Left renal cortex interstitium (tissue), 4 donors: Measurements from ENCODE around the gene COL1A1. TPM values are rescaled to one million over a fixed set of nuclear protein-coding genes. Genes with fewer than 3 reads are reported as not detected.

Source experiments
- DNase-seq, 4 donors: peaks; one replicate each; pipeline ENCODE4 v3.0.0-alpha.2; 2013; ENCODE audit warnings: low read depth in 4 of 4, low spot score in 2 of 4, missing footprints in 1 of 4
- polyA plus RNA-seq, 4 donors: library from polyadenylated mRNA; unstranded; fragments of 120-200 nt; gene quantifications; one replicate each; pipeline ENCODE4 v1.2.1, GENCODE V29; 2013; ENCODE audit not compliant: insufficient read length in 4 of 4

COL1A1 gene
- polyA plus RNA-seq, 4 donors, result 447 to 744 (median 516) TPM

DNA sequence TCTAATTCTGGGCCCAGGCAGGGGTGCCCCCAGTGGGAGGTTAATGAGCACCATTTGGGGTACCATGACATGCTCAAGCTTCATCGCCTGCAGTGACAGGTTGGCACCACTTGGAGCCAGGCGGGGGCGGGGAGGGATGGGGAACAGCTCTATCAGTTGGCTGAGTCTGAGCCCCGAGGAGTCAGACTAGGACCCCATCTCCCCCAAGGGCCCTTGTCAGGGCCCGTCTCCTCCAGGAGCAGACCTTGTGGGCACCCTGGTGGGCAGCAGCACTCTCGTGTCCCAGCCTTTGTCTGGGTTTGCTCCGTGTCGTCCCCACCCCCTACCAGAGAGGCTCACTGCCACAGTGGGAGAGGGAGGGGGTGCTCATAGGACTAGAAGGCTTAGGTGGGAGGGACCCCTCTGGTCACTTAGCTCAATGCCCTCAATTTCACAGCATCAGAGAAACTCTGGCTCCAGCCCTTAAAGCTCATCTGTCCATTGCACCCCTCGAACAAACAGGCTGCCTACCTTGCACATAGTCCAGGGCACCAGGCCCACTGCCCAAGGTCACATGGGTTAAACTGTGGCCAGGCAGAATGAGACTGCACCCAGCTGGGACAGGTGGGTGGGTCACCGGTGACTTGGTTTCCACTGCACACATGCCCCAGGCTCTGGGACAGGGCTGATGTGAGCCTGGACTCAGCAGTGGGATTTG, 55.1 kb downstream of the COL1A1 start:
- DNase-seq, result no peak

DNA sequence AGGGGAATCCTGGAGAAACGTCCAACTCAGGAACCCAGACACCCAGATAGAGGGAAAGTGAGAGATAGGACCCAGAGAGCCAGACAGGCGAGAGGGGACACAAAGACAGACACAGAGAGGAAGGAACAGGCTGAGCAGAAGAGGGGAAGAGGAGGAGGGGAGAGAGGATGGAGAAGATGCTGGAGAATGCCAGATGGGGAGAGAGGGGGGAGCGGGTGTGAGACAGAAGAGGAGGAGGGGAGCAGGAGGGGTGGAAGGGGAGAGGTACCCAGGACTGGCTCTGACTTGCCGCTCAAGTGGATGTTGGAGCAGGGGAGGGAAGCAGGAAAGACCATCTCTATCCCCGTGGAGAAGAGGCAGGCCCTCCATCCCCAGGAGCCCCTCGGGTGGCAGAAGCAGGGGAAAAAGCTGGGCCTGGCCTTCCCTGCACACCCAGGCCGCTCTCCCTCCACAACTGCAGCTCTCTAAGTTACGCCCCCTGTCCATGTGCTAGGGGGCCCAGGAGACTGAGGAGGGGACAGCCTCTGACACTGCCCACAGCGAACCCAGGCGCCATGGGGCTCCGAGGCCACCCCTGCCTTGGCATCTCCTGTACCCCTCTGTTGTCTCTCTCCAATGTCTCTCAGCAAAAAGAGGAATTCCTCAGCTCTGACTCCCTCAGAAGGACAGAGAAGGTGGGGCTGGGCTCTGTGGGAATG, 55.8 kb downstream of the COL1A1 start:
- no peak for DNase-seq

DNA sequence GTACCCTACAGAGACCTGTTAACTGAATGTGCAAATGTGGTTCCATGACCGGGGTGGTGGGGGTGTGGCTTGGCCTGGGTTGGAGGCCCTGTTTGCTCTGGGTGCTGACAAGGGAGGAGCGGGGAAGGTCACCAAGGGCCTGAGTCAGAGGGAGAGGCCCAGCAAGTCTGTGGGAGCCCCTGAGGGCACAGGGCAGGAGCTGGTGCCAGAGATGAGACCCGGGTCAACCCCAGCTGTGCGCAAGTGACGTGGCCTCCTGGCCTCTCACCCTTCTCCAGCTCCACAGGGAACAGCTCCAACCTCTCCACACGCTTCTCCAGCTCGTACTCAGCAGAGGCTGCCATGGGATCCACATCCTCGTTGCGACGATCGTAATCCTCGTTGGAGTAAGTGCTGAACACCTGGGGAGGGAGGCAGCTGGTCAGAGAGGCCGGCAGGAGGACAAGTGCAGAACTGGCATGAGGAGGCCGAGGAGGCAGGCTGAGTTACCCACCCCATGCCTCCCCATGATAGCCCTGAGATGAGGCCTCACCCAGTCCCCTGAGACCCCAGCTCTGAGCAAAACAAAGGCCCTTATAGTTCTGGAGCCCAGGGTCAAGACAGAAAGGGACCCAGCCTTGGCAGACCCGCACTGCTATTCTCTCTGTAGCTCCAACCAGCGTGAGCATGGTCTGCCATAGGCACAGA, 56.4 kb downstream of the COL1A1 start:
- no peak for DNase-seq

DNA sequence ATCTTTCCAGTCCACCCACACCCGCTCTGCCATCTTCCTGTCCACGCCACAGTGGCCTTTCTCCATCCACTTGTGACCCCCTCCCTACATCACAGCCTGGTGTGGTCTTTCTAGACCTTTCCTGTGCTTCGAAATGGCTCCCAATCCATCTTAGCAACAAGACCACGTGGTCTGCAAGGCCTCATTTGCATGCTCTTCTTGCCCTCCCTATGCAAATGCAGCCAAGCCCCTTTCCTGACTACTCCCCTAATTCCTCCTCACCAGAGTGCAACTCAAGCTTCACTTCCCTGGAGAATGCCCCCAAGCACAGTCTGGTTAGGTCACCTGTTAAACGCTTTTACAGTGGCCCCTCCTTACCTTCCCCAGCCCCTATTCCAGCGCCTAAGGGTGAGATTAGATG, 57.1 kb downstream of the COL1A1 start:
- no peak for DNase-seq

DNA sequence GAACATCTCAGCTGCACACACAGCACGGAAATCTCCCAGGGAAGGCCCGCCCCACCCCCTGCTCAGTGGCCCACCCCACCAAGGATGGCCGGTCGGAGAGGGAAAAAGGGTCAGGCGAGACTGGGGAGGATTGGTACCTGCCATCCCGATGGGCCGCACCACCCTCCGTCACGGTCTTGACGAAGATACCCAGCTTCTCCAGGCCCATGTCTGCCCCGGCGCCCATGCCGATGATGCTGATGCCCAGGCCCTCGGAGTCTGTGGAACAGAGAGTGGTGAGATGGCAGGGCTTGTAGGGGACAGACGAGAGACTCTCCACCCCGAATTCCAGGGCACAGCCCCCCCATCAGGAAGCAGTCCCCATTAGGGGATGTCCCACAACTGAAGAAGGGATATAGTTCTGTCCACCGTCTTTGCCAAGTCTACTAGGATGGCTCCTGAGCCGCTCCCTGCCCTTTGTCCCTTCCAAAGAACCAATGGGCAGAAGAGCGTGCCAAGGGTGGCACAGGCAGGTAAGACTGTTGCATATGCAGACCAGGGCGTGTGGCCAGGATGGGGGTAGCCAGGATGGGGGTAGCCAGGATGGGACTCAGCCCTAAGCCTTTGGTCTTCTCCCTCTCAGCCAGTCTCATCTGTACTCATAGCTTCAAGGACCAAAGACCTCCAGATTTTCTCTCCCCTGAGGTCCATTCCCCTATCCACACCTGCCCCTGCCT, 57.8 kb downstream of the COL1A1 start:
- DNase-seq, result no peak

DNA sequence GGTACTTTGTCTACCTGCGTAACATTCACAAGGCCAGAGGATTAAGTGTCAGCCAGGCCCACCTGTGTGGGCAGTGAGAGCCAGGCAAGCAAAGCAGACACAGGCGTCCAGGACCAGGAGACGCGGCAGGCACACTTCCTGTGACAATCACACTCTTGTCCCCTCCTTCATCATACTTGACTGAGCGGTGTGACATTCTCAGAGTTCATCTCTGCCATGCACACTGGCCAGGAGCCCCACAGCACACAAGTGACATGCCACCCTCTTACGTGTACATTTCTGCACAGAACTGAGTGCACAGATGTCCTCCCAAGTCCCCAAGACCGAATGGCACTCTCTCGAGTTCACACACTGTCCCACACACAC, 59.7 kb downstream of the COL1A1 start:
- no peak for DNase-seq

DNA sequence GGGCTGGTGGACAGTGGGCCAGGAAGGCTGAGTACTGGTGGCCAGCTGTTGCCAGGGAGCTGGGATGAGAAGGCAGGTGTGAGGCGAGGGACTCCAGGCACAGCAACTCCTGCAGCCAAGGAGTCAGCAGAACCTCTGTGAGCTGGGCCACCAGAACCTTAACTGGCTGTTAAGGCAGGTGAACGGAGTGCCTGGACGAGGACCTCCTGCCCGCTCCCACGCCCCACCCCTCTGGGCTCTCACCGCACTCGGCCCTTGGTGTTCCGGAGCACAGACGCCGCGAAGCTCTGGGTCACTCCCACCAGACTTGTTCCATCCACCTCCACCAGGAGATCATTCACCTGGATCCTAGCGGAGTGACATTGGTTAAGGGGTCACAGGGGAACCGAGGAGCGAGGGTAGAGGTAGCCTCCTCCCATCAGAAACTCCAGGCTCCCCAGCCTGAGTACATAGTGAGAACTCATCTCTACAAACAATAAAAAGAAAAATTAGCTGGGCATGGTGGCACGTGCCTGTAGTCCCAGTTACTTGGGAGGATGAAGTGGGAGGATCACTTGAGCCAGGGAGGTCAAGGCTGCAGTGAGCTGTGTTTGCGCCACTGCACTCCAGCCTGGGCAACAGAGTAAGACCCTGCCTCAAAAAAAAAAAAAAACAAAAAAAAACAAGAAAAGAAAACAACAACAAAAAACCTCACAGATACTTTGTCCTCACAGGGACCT, 60.2 kb downstream of the COL1A1 start:
- DNase-seq, result no peak

DNA sequence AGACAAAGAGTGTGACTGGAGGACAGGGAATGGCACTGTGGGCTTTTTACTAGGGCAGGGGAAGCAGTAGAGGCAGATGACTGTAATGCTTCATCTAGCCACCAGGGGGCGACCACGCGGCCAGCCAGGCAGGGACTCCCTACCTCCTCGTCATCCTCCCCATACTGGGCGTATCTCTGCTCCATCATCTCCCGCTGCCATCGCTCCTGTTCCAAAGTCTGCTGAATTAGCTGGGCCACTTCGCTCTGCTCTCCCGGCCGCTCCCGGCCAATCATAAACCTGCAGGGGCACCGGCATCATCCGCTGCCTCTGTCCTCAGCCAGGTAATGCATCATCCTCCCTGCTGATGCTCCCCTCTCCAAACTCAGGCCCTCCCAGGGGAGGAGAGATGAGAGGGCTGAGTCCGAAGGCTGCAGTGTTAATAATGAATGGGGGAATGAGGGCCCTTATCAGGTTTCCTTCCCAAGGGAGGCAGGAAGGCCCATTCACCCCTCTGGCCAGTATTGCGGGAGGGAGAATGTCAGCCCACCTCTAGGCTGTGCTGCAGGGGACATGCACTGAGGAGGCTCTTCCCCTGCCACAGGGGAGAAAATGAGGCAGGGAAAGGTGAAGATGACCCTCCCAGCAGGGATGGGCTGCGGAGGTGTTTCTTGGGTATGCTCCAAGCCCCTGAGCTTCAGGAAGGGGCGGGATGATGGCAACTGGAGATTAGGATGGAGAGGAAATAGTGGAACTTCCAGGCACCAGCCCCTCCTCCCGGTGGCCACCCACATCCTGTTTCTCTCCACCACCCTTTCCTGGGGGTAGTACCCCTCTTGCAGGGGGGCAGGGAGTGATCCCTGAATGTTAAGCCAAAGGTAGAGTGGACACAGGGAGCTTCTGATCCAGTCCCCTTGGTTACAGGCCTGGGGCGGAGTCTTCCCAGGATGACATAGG, 61.2 kb downstream of the COL1A1 start:
- no peak for DNase-seq

DNA sequence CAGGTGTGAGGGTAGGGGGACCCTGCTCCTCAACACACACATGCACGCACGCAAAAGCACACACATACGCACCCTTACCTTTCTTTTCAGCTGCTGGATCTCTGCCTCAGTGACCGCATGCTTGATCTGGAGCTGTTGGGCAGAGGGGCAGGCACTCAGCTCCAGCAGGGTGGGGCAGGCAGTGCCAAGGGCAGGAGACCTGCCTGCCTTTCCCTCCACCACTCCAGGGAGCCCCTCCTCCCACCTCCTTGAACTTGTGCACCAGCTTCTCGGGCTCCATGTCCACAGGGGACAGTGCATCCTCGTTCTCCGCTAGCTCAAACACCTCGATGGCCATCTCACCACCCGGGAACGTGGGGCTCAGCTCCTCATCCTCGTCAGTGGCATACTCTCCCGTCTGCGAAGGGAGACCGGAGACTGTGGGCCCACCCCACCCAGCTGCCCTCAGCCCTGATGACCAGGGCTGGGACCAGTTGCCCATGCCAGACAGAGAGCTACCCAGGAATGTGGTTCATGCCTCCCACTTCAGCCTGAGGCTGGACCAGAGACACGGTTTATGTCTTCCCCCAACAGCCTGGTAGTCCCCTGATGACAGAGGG, 62.1 kb downstream of the COL1A1 start:
- no peak for DNase-seq

DNA sequence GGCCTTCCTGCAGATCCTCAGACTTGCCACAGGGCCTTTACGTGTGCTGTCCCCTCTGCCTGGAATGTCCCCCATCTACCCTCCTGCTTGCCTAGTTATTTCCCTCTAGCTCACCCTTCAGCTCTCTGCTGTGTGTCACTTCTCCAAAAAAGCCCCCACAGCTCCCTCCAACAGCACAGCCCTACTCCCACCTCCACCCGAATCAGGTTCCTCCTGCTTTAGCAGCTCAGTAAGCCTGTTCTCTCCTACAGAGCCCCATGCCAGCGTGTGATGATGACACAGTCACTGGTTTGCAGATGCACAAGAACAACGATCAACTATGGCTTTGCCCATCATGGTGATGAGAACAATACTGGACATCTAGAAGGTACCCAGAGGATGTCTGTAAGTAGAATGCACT, 64.4 kb downstream of the COL1A1 start:
- no peak for DNase-seq

DNA sequence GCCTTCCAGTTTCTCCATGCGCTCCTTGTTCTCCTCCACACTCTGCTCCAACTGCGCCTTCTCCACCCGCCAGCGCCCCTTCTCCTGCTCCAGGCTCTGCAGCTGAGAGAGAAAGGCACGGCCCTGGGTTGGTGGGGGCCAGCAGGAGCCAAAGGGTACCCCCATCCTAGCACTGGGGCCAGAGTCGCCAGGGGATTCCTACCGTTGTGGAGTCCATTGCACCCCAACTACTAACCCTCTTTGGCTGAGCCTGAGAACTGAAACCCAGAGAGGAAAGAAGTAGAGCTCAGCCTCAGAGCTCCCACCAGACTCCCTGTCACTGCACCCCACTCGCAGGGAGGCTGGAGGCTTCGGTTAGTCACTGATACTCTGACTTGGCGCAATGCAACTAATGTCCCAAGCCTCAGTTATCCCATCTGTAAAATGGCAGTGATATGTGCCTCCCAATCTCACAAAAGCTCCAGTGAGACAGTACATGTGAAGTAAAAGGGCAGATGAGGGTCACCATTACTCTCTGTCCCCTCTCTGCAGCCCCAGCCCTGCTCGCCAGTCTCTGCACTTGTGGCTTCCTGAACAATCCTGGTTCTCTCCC, 65.2 kb downstream of the COL1A1 start:
- no peak for DNase-seq

DNA sequence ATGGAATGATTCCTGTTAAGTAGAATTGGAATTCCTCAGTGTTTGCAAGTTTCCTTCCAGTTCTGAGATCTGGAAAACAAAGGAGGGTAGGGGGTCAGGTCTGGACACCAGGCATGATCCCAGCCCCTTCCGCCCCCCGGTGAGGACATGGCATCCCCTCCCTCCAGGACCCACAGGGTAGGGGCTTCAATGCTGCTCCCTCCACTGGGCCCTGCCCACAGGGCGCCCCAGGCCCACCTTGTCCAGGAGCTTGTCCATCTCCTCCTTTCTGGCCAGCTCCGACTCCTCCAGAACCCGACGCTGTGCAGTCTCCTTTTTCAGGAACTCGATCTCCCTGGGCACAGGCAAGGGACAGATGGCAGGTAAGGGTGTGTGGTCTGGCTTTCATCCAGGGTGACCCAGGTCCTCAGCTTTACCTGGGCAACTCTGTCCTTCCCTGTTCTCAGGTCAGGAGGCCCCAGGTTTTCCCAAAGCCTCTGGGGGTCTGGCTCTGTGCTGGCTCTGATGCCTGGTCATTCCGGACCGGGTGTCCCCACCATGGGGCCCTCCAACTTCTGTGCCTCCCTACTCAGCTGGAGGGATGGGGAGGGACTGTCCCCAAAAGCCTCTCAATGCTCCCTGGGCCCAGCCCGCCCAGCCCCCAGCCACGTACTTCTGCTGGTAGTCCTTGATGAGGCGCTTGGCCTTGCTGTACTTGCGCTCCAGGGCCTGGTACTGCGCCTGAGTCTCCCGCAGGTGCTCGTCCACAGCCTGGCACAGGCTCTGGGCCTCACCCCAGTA, 65.9 kb downstream of the COL1A1 start:
- DNase-seq, result no peak

DNA sequence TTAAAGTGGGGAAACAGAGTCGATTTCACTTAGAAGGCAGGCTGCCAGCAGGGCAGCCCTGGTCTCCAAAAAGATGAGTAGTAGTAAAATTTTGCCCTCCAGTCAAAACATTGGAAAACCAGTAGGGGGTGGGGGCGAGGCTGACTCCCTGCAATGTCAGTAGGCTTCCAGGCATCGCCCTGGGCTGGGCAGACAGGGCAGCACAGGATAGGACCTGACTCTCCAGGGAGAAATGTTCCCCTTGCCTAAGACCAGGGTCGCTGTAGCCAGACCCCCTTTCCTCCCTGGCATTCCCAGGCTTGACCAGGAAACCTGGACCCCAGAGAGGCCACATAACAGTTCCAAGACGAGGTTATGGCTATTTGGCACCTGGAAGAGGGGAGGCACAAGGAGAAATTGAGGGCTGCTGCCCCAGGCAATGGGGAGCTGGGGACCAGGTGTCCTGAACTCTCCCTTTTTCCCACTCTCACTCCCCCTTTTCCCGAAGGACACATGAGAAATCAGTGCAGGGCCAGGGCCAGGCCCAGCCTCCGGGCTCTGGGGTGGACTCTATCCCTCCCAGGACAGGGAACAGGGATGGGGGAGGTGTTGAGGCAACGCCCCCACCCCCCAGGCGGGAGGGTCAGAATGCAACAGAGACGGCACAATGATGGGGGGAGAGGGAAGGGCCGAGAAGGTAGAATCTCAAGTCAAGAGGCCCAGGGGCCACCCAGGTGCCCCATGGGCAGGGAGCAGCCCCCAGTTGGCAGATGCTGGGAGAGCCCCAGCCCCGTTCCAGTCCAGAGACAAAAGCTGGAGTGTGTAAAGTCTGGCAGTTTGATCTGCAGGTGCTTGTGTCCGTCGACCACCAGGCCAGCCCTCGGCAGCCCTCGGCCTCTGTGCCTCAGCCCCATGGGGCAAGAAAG, 67.0 kb downstream of the COL1A1 start:
- no peak for DNase-seq

DNA sequence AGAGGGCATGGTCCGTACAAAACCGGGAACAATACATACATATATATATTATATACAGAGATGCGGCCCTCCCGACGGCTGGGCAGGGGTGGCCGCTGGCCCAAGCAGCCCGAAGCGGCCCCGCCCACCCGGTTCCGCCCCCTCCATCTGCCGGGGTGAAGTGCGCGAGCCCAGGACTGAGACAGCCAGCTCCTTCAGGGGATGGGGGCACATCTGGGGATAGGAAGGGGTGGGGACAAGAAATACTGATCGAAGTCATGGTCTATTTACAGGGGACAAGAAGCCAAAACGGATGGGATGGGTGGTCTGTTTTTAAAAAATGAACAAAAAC, 67.7 kb downstream of the COL1A1 start:
- no peak for DNase-seq
